GM12891 (cell line): ENCODE results near the gene RAB3A.

ENCODE experiments used
- DNase-seq: peaks from one replicate; pipeline ENCODE4 v3.0.0; 2011; ENCODE audit warnings: low spot score; ENCODE audit not compliant: insufficient read length
- FAIRE-seq: peaks from 2 replicates; lab custom pipeline; 2011; peaks lifted over from hg19 to GRCh38; lab: Jason Lieb, UNC
- PAX5 ChIP-seq: IDR thresholded peaks from 2 replicates; pipeline ENCODE4 v1.6.1; 2011; ENCODE audit warnings: low read length, moderate library complexity, mild to moderate bottlenecking; ENCODE audit not compliant: insufficient read depth, severe bottlenecking
- POLR2A ChIP-seq: IDR thresholded peaks from 2 replicates; pipeline ENCODE4 v1.6.1; 2011; ENCODE audit warnings: low read depth, low read length, control low read depth
- POLR2AphosphoS5 ChIP-seq: IDR thresholded peaks from 2 replicates; pipeline ENCODE4 v1.6.1; 2011; ENCODE audit warnings: low read depth, low read length, control low read depth
- POU2F2 ChIP-seq: IDR thresholded peaks from 2 replicates; pipeline ENCODE4 v1.6.1; 2011; ENCODE audit warnings: low read depth, mild to moderate bottlenecking, control low read depth, low read length, moderate library complexity
- SPI1 ChIP-seq: IDR thresholded peaks from 2 replicates; pipeline ENCODE4 v1.6.1; 2011; ENCODE audit warnings: low read depth, low read length, control low read depth
- TAF1 ChIP-seq: IDR thresholded peaks from 2 replicates; pipeline ENCODE4 v1.6.1; 2011; ENCODE audit warnings: low read depth, low read length, control low read depth

The RAB3A gene

DNA sequence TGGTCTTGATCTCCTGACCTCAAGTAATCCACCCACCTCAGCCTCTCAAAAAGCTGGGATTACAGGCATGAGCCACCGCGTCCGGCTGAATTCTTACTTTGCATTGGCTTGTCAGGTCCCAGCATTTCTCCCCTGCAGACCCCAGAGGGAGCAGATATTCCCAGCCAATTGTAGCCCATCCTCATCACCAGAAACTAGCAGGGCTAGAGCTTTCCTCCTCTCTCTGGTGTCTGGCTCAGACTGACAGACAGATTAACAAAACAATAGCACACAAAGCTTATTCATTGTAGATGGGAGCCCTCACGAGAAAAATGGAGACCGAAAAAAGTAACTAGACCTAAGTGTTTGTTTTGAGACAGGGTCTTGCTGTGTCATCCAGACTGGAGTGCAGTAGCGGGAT is 18.3 kb downstream of the RAB3A start:
- no peak for TF ChIP-seq SPI1
- TF ChIP-seq POLR2A, result no peak
- TF ChIP-seq POLR2AphosphoS5, result no peak
- TF ChIP-seq POU2F2, result no peak
- TF ChIP-seq TAF1, result no peak
- TF ChIP-seq PAX5, result no peak
- FAIRE-seq, result no peak
- DNase-seq, result no peak

DNA sequence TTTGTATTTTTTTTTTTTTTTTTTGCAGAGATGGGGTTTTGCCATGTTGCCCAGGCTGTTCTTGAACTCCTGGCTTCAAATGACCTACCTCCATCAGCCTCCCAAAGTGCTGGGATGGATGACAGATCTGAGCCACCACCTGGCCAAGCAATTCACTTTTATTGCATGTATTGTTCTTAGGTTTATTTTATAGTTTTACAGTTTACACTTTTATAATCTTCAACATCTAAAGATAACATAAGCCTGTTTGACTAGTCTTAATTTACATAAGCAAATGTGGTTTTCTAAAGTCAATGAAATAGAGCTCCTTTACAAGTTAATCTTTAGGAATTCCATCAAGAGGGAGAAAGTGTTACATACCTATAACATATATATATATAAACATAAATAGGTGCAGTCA is 20.3 kb downstream of the RAB3A start:
- FAIRE-seq, result no peak
- no peak for DNase-seq
- TF ChIP-seq POU2F2 (no peak), POLR2AphosphoS5 (no peak), PAX5 (no peak), POLR2A (no peak), TAF1 (no peak), SPI1 (no peak)

DNA sequence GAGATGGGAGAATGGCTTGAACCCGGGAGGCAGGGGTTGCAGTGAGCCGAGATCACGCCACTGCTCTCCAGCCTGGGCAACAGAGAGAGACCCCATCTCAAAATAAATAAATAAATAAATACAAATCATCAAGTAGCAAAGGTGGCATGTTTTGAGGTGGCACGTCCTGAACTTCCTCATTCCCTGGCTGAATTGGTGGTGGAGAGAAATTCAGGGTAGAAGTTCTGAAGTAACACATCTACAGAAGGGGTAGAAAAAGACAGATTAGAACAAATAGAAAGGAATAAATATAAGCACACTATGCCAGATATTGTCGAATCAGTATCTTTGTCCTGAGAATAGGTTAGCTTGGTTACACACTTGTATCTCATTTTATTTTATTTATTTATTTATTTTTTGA is 23.9 kb downstream of the RAB3A start:
- FAIRE-seq (no peak), DNase-seq (no peak)
- TF ChIP-seq SPI1, result no peak
- no peak for TF ChIP-seq POLR2AphosphoS5
- TF ChIP-seq PAX5, result no peak
- TF ChIP-seq POLR2A, result no peak
- TF ChIP-seq POU2F2, result no peak
- TF ChIP-seq TAF1, result no peak

DNA sequence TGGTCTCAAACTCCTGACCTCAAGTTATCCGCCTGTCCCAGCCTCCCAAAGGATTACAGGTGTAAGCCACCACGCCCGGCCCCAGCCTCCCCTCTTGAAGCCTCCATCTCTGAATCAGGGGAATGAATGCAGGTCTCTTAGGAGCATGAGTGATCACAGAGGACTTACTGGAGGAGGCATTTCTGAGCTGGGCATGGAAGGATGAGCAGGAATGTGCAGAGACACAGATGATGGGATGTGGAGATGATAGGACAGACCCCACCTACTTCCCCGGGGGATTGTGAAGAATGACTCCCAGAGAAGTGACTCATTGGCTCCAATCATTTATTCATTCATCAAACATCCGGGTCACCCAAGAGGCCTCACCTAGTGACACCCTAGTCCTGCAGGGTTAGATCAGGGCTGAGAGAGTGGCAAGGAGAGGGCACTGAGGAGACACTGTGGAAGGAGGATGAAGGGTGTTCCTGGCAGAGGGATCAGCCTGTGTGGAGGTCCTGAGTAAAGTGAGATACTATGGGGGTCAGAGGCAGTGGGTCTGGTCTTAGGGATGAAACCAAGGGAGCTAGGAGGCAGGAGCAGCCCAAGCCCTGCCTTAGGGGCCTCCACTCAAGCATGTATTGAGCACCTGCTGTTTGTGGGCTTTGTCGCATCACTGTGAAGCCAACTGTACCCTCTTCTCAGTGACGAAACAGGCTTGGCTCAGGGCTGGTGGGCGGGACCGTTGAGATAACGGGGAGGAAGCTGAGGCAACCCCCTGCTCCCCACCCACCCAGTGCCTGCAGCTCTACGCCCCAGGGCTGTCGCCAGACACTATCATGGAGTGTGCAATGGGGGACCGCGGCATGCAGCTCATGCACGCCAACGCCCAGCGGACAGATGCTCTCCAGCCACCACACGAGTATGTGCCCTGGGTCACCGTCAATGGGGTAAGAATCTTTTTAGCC is 27.2 kb downstream of the RAB3A start:
- no peak for DNase-seq
- FAIRE-seq, result peak; percentile 45
- TF ChIP-seq SPI1 (no peak), PAX5 (no peak), POLR2AphosphoS5 (no peak), POLR2A (no peak), POU2F2 (no peak), TAF1 (no peak)

DNA sequence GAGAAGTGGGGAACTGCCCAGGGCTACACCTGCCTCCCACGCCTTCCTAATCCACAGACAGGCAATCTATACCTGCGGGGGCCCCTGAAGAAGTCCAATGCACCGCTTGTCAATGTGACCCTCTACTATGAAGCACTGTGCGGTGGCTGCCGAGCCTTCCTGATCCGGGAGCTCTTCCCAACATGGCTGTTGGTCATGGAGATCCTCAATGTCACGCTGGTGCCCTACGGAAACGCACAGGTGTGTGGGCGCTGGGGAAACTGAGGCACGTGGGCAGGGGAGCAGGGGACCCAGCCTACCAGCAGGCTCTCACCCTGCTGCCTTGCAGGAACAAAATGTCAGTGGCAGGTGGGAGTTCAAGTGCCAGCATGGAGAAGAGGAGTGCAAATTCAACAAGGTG is 28.9 kb downstream of the RAB3A start:
- no peak for FAIRE-seq
- no peak for TF ChIP-seq POU2F2
- no peak for TF ChIP-seq PAX5
- no peak for TF ChIP-seq TAF1
- no peak for TF ChIP-seq POLR2A
- TF ChIP-seq SPI1, result 0 out of 2 replicates have a peak, but pooled peaks have one; percentile 3
- TF ChIP-seq POLR2AphosphoS5, result no peak
- no peak for DNase-seq

DNA sequence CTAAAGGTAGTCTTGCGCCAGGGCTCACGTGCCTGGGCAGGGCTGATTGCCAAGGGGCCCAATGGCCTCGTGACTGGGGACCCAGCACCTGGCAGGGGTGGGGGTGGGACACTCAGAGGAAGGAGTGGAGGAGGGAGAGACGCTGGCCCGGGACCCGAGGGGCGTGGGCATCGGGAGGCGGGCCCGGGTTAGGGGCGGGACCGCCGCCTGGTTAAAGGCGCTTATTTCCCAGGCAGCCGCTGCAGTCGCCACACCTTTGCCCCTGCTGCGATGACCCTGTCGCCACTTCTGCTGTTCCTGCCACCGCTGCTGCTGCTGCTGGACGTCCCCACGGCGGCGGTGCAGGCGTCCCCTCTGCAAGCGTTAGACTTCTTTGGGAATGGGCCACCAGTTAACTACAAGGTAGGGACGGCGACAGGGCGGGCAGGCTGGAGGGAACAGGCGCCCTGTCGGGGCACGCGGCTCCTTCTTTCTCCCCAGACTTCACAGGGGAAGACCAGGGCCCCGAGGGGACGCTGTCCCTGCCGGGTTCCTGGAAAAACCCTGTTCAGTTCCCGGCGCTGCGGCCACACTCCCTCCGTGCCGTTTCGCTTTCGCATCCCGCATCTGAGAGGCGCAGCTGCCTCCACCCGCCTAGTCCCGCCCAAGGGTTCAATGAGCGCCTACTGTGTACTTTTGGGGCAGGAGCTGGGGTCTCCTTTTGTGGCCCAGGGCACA is 30.1 kb downstream of the RAB3A start, which contains the start of gene IFI30:
Gene IFI30, plus strand, starts transcription at position 242 of the 717 bp plus-strand sequence. Its CDS starts 29 bp downstream, at position 271.
- TF ChIP-seq TAF1 (peak; percentile 66; the same call in 1 of the 2 replicates), POU2F2 (no peak), PAX5 (no peak), SPI1 (no peak), POLR2A (peak; percentile 70), POLR2AphosphoS5 (peak; percentile 78)
- FAIRE-seq, result peak; percentile 95

DNA sequence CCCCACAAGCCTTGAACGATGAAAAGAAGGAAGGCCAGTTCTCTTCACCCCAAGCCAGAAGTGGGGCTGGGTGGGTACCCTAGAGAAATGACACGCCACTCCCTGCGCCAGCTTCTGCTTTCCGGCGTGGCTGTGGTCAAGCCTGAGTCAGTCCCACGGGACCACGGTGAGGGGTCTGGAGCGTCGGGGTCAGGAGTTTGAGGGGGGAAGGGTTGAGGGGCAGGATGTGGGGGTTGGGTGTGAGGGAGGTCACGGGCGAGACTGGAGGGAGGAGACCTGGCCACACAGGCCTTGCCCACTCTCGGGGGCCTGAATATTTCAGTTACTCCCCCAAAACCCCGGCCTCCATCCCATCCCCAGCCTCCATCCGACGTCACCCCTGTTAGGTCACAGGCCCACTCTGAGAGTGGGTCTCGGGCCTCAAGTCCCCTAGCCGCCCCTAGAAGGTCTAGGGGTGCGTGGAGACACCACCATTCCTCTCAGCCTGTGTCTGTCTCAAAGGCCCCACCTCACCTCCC is 30.7 kb downstream of the RAB3A start:
- TF ChIP-seq POLR2AphosphoS5, result no peak
- TF ChIP-seq PAX5, result no peak
- TF ChIP-seq TAF1, result no peak
- TF ChIP-seq POLR2A, result no peak
- TF ChIP-seq POU2F2, result no peak
- no peak for TF ChIP-seq SPI1
- DNase-seq (no peak), FAIRE-seq (no peak)

More for the DNA sequence above, 30.1 kb downstream of the RAB3A start, which contains the start of gene IFI30:
- peak; percentile 84 for DNase-seq

DNA sequence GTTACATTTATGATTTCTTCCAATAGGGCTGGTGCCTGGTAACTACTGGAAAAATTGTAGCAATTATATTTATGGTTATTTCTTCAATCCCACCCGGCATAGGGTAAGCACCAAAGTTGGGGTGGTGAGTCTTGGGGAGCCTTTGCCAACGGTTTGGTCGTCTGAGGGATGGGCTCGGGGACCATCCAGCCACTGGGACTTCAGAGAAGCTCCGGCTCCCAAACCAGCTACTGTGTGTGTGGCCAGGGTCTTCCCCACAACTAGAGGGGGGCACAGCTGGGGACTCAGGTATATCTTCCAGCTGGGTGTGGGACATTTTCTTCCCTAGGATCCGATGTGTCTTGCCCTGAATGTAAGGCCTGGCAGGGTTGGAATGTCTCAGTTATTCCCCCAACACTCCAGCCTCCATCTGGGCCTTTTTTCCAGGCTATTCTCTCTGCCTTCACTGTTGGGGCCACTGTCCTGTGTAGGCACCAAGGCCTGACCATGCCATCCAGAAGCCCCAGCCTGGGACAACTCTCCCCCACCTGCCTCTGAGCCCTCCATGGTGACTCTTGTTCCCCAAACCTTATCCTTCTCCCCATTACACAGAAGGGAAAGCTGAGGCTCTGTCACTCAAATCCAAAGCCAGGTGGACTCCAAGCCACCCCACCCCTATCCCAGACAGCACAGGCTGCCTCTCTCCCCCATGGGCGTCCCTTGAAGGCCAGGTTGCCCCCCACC is 31.4 kb downstream of the RAB3A start:
- no peak for FAIRE-seq
- TF ChIP-seq POLR2AphosphoS5 (no peak), SPI1 (no peak), POU2F2 (no peak), TAF1 (no peak), POLR2A (no peak), PAX5 (no peak)
- no peak for DNase-seq
